K562 (cell line): ENCODE measurements around the gene FZD1. TPM values are rescaled to one million over a fixed set of nuclear protein-coding genes. Genes with fewer than 3 reads are reported as not detected.

ENCODE experiments used
- ATAC-seq: fragments of 200-7000 bp; cut with Tn5 transposase; 3 replicates; pipeline ENCODE4 v1.9.1; 2020; ENCODE audit warnings: moderate library complexity
- BruUV-seq: library from RNA; stranded (reverse); fragments of 400-500 nt; replicated peaks from 2 replicates; lab custom pipeline; 2021; lab: Mats Ljungman, UMichigan
- CTCF ChIA-PET: fragments of 300-600 bp; formaldehyde crosslinking; extraction: SDS; loops from one replicate; lab custom pipeline; 2021; ENCODE audit warnings: low intra/inter-chr PET ratio; lab: Yijun Ruan, JAX
- POLR2A ChIA-PET: fragments of 300-600, 350-650 bp; sonication (Branson Sonifier 250); formaldehyde crosslinking; extraction: SDS; loops from one replicate; lab custom pipeline; 2021; ENCODE audit warnings: antibody characterized with exemption, inconsistent platforms; lab: Yijun Ruan, JAX
- DNase-seq, 4 experiments: peaks; one replicate each; pipeline versions ENCODE4 v3.0.0 to v3.0.0-alpha.2; 2011 to 2018; ENCODE audit warnings: low spot score in 3 of 4, mixed read lengths in 3 of 4; ENCODE audit errors: extremely low read depth in 1 of 4
- FAIRE-seq: peaks from 2 replicates; lab custom pipeline; 2011; peaks lifted over from hg19 to GRCh38; lab: Jason Lieb, UNC
- H2AFZ ChIP-seq: 2 replicates; pipeline ENCODE4 v1.6.0; 2011; ENCODE audit warnings: low read depth, low read length, control low read depth, inconsistent platforms
- H3K27ac ChIP-seq: fragments of 200-600 bp; 3 replicates; pipeline ENCODE4 v1.8.0; 2011; ENCODE audit warnings: low read depth, mild to moderate bottlenecking, control low read depth, inconsistent platforms, low read length, moderate library complexity, mixed read lengths; ENCODE audit errors: extremely low read depth
- H3K27me3 ChIP-seq, 2 experiments: fragments of 300-600 bp in 1 of 2; 2 replicates in 1 of 2; 3 replicates in 1 of 2; pipeline versions ENCODE4 v1.6.0 to v1.8.0; 2011; ENCODE audit warnings: inconsistent platforms in 2 of 2, low read length in 2 of 2, mild to moderate bottlenecking in 1 of 2, mixed read lengths in 1 of 2, moderate library complexity in 1 of 2; ENCODE audit not compliant: control insufficient read depth in 2 of 2, insufficient read depth in 2 of 2
- H3K36me3 ChIP-seq: fragments of 300-600 bp; 3 replicates; pipeline ENCODE4 v1.8.0; 2011; ENCODE audit warnings: mild to moderate bottlenecking, low read length, inconsistent platforms; ENCODE audit not compliant: control insufficient read depth, insufficient read depth
- H3K4me1 ChIP-seq, 2 experiments: fragments of 200-600 bp in 1 of 2; replicated peaks in 1 of 2; 2 replicates in 1 of 2; 3 replicates in 1 of 2; pipeline versions ENCODE4 v1.5.1 to v1.8.0; 2011; ENCODE audit warnings: inconsistent platforms in 2 of 2, low read length in 2 of 2, mild to moderate bottlenecking in 1 of 2, mixed read lengths in 1 of 2, moderate library complexity in 1 of 2; ENCODE audit not compliant: control insufficient read depth in 2 of 2, insufficient read depth in 2 of 2
- H3K4me2 ChIP-seq: 2 replicates; pipeline ENCODE4 v1.6.1; 2011; ENCODE audit warnings: low read length, control low read depth, inconsistent platforms, mixed read lengths; ENCODE audit not compliant: insufficient read depth
- H3K4me3 ChIP-seq: fragments of 200-600 bp; sonication (generic), shearing (Covaris generic); 2 replicates; pipeline ENCODE4 v1.5.1; 2016; ENCODE audit warnings: control low read depth, inconsistent platforms
- H3K79me2 ChIP-seq: fragments of 200-600 bp; 3 replicates; pipeline ENCODE4 v1.8.0; 2011; ENCODE audit warnings: low read length, inconsistent platforms; ENCODE audit not compliant: control insufficient read depth, insufficient read depth
- H3K9ac ChIP-seq, 2 experiments: 2 replicates each; pipeline versions ENCODE4 v1.6.0 to v1.6.1; 2011; ENCODE audit warnings: low read depth in 2 of 2, low read length in 2 of 2, control low read depth in 1 of 2, inconsistent platforms in 1 of 2, mild to moderate bottlenecking in 1 of 2, mixed read lengths in 1 of 2; ENCODE audit not compliant: insufficient read depth in 1 of 2
- H3K9me1 ChIP-seq: one replicate; pipeline ENCODE4 v1.6.0; 2011; ENCODE audit warnings: inconsistent platforms, mild to moderate bottlenecking, low read length, moderate library complexity; ENCODE audit not compliant: control insufficient read depth, insufficient read depth
- H3K9me3 ChIP-seq: replicated peaks from 2 replicates; pipeline ENCODE4 v1.5.1; 2011; ENCODE audit warnings: low read depth, low read length, inconsistent platforms; ENCODE audit not compliant: control insufficient read depth, insufficient read depth
- H4K20me1 ChIP-seq: replicated peaks from 2 replicates; pipeline ENCODE4 v1.6.1; 2011; ENCODE audit warnings: low read length, inconsistent platforms, mixed read lengths; ENCODE audit not compliant: control insufficient read depth, insufficient read depth
- CBX8 ChIP-seq: fragments of 200-600 bp; sonication (generic); IDR thresholded peaks from 2 replicates; pipeline ENCODE4 v1.6.1; 2012; ENCODE audit warnings: borderline replicate concordance, mixed run types, low read depth, mild to moderate bottlenecking, moderate library complexity, mixed read lengths, low read length, control low read depth, inconsistent platforms; ENCODE audit not compliant: poor library complexity, severe bottlenecking; ENCODE audit errors: extremely low read depth
- CREBBP ChIP-seq: IDR thresholded peaks from one replicate; pipeline ENCODE4 v1.6.1; 2012; ENCODE audit warnings: low read depth, mild to moderate bottlenecking, control low read depth, inconsistent platforms, low read length
- IRF2 ChIP-seq: sonication (generic); formaldehyde crosslinking; IDR thresholded peaks from 2 replicates; pipeline ENCODE4 v1.8.1; 2022; ENCODE audit warnings: mild to moderate bottlenecking, missing genetic modification reagents
- LEF1 ChIP-seq: fragments of 450-650 bp; IDR thresholded peaks from 2 replicates; pipeline ENCODE4 v1.6.1; 2016; ENCODE audit warnings: mild to moderate bottlenecking
- SMAD4 ChIP-seq: fragments of 250-450 bp; sonication (Bioruptor Pico); conservative IDR thresholded peaks from 2 replicates; pipeline ENCODE4 v1.8.0; 2021; ENCODE audit warnings: inconsistent platforms, mild to moderate bottlenecking, moderate library complexity
- SP2 ChIP-seq: IDR thresholded peaks from 2 replicates; pipeline ENCODE4 v1.6.1; 2011; ENCODE audit warnings: mild to moderate bottlenecking, low read depth, low read length, moderate library complexity; ENCODE audit not compliant: poor library complexity, severe bottlenecking; ENCODE audit errors: extremely low read depth
- TCFL5 ChIP-seq: fragments of 250-450 bp; sonication (Bioruptor Pico); conservative IDR thresholded peaks from 2 replicates; pipeline ENCODE4 v1.6.1; 2021; ENCODE audit warnings: mild to moderate bottlenecking, moderate library complexity, matching md5 sums
- ZBTB17 ChIP-seq: fragments of 450-650 bp; formaldehyde crosslinking; IDR thresholded peaks from 2 replicates; pipeline ENCODE4 v1.4.0; 2020; ENCODE audit warnings: mild to moderate bottlenecking
- ZFP1 ChIP-seq: fragments of 450-650 bp; formaldehyde crosslinking; IDR thresholded peaks from 2 replicates; pipeline ENCODE4 v1.4.0; 2020; ENCODE audit warnings: mild to moderate bottlenecking, mixed read lengths
- ZNF263 ChIP-seq: sonication (generic); formaldehyde crosslinking; IDR thresholded peaks from 2 replicates; pipeline ENCODE4 v1.8.0; 2022; ENCODE audit warnings: mild to moderate bottlenecking, missing genetic modification reagents, borderline replicate concordance
- WGBS: fragments of 100-300 bp; shearing (Covaris generic); methylation state at CpG from one replicate; pipeline ENCODE4 v1.1.6; 2016; ENCODE audit warnings: low coverage, mixed read lengths; ENCODE audit not compliant: insufficient coverage; ENCODE audit errors: missing lambda C conversion rate; 5-methylcytosine and 5-hydroxymethylcytosine counted together
- in situ Hi-C: fragments of 300-500 bp; cut with MboI; formaldehyde crosslinking; loops from 4 replicates; pipeline ENCODE4 v1.15.0; 2018; ENCODE audit warnings: inconsistent platforms, mixed read lengths
- intact Hi-C: fragments of 100-400 bp; cut with micrococcal nuclease; formaldehyde crosslinking; loops from 2 replicates; pipeline ENCODE4 v1.14.2; 2022
- polyA plus RNA-seq, 8 experiments: library from polyadenylated mRNA; depleted of rRNA in 4 of 8; stranded (reverse) in 5 of 8; unstranded in 3 of 8; fragments of >200 nt; fragmentation: Nextera tagmentation in 2 of 8; fragmentation: Illumina TruSeq in 1 of 8; extraction: Ambion mirVana in 2 of 8; extraction: Trizol in 1 of 8; gene quantifications; 2 replicates each; pipeline versions ENCODE4 v1.2.1 to v1.2.3, GENCODE V29; 2011 to 2014; ENCODE audit warnings: inconsistent platforms in 1 of 8, missing spikeins in 1 of 8
- total RNA-seq, 7 experiments: library from RNA; depleted of rRNA in 6 of 7; stranded (reverse); fragments of >200 nt in 6 of 7; fragmentation: Illumina TruSeq in 2 of 7; extraction: Trizol in 2 of 7; gene quantifications; 2 replicates each; pipeline versions ENCODE4 v1.2.1 to v1.2.3, GENCODE V29; 2011 to 2021; ENCODE audit warnings: low replicate concordance in 1 of 7
- TF ChIP-seq, protein P1 (sequence below): fragments of 450-650 bp; IDR thresholded peaks from 2 replicates; pipeline ENCODE4 v1.6.1; 2017; ENCODE audit warnings: antibody characterized with exemption
- TF ChIP-seq, protein P2 (sequence below): fragments of 200-800 bp; sonication (Bioruptor generic); IDR thresholded peaks from 2 replicates; pipeline ENCODE4 v1.6.1; 2017; ENCODE audit warnings: missing genetic modification characterization, missing compliant biosample characterization
- TF ChIP-seq, protein P3 (sequence below): fragments of 250-450 bp; sonication (Bioruptor Pico); IDR thresholded peaks from 2 replicates; pipeline ENCODE4 v1.8.0; 2021; ENCODE audit warnings: borderline replicate concordance, mild to moderate bottlenecking, moderate library complexity; ENCODE audit not compliant: poor library complexity, severe bottlenecking
- TF ChIP-seq, protein P4 (sequence below): fragments of 250-450 bp; sonication (Bioruptor Pico); IDR thresholded peaks from 2 replicates; pipeline ENCODE4 v1.8.0; 2021; ENCODE audit warnings: mild to moderate bottlenecking, moderate library complexity

The FZD1 gene
- total and polyA plus RNA-seq, 9 of the 15 experiments (the other 6 are each of a cell fraction or from before 2014, with no cell fraction given) = 0.25 to 5.1 (median 1.8) TPM

DNA sequence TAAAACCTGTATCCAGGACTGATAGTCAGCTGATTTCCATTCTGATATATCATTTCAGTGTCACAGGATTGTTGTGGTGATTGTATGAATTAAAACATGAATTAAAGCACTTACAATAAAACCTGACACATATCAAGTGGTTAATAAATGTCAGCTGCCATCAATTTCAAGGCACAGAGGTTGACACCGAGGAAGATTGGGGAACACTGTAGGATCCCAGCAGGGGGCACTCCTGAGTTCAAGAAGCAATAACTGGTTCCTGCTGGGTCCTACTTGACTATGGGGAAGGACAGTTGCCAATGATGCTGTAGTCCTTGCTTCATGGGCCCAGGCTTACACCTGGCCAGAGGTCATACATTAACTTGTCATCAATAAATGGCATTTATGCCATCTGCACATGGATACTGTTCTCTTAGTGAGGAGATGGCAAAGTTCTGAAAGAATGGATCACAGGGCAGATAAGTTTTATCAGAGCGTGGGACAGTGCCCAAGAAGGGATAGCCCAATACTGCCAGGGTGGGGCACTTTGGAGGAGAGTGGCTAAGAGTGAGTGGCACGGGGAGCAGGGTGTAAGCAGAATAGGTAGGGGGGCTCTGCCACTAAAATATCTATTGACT lies 24.1 kb downstream of the FZD1 start:
- Histone ChIP-seq H3K79me2 (no peaks in the 10 kb centered on the region), H3K9me3 (no peaks in the 10 kb centered on the region), H4K20me1 (no peaks in the 10 kb centered on the region), H3K9ac (no peak overlapping the region), H3K27me3 (no peaks in the 10 kb centered on the region; a peak in 1 of 5 replicates), H3K27ac (no peak overlapping the region), H3K4me3 (no peak overlapping the region), H2AFZ (no peak overlapping the region), H3K36me3 (no peaks in the 10 kb centered on the region), H3K4me1 (no peaks in the 10 kb centered on the region), H3K9me1 (no peaks in the 10 kb centered on the region), H3K4me2 (no peak overlapping the region)
- ChIA-PET CTCF (interaction anchor here (0.6 to 1.5 kb wide), 2 partner anchors 84 to 348 kb away, joined by 3 to 8 read pairs; no protein-coding TSS in a partner anchor), POLR2A (interaction anchor here (1.2 to 1.4 kb wide), 2 partner anchors 11 to 12 kb away, joined by 5 to 10 read pairs; no protein-coding TSS in a partner anchor)
- intact Hi-C loops (loop anchor here (5.0 to 10.0 kb wide), 2 partner anchors 139 to 426 kb away; no protein-coding TSS in a partner anchor), in situ Hi-C loops (no loop called here)
- peak; percentile 47 to 81 (median 54) for DNase-seq
- 28% methylated on average over 3 of the region's 3 CpGs for WGBS
- peak; percentile 93 for ATAC-seq
- peak; percentile 92 for FAIRE-seq
- no TSS peak for BruUV-seq
- TF ChIP-seq CBX8 (no peak), ZBTB17 (CRISPR knock-in tag) (no peak), SP2 (no peak), TCFL5 (CRISPR knock-in tag) (no peak), SMAD4 (CRISPR knock-in tag) (no peak), IRF2 (CRISPR knock-in tag) (no peak), CREBBP (no peak), ZNF263 (no peak), ZFP1 (CRISPR knock-in tag) (no peak), LEF1 (no peak)
- TF ChIP-seq, protein P1, sequence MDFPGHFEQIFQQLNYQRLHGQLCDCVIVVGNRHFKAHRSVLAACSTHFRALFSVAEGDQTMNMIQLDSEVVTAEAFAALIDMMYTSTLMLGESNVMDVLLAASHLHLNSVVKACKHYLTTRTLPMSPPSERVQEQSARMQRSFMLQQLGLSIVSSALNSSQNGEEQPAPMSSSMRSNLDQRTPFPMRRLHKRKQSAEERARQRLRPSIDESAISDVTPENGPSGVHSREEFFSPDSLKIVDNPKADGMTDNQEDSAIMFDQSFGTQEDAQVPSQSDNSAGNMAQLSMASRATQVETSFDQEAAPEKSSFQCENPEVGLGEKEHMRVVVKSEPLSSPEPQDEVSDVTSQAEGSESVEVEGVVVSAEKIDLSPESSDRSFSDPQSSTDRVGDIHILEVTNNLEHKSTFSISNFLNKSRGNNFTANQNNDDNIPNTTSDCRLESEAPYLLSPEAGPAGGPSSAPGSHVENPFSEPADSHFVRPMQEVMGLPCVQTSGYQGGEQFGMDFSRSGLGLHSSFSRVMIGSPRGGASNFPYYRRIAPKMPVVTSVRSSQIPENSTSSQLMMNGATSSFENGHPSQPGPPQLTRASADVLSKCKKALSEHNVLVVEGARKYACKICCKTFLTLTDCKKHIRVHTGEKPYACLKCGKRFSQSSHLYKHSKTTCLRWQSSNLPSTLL = no peak
- TF ChIP-seq, protein P2, sequence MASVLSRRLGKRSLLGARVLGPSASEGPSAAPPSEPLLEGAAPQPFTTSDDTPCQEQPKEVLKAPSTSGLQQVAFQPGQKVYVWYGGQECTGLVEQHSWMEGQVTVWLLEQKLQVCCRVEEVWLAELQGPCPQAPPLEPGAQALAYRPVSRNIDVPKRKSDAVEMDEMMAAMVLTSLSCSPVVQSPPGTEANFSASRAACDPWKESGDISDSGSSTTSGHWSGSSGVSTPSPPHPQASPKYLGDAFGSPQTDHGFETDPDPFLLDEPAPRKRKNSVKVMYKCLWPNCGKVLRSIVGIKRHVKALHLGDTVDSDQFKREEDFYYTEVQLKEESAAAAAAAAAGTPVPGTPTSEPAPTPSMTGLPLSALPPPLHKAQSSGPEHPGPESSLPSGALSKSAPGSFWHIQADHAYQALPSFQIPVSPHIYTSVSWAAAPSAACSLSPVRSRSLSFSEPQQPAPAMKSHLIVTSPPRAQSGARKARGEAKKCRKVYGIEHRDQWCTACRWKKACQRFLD = no peak
- TF ChIP-seq, protein P3, sequence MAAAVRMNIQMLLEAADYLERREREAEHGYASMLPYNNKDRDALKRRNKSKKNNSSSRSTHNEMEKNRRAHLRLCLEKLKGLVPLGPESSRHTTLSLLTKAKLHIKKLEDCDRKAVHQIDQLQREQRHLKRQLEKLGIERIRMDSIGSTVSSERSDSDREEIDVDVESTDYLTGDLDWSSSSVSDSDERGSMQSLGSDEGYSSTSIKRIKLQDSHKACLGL = no peak
- TF ChIP-seq, protein P4, sequence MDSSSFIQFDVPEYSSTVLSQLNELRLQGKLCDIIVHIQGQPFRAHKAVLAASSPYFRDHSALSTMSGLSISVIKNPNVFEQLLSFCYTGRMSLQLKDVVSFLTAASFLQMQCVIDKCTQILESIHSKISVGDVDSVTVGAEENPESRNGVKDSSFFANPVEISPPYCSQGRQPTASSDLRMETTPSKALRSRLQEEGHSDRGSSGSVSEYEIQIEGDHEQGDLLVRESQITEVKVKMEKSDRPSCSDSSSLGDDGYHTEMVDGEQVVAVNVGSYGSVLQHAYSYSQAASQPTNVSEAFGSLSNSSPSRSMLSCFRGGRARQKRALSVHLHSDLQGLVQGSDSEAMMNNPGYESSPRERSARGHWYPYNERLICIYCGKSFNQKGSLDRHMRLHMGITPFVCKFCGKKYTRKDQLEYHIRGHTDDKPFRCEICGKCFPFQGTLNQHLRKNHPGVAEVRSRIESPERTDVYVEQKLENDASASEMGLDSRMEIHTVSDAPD (CRISPR knock-in tag) = no peak
